Sciatic nerve (tissue), 2 donors: ENCODE results near the gene MAPK8IP1. TPM values are rescaled to one million over a fixed set of nuclear protein-coding genes. Genes with fewer than 3 reads are reported as not detected.

ENCODE experiments used
- ATAC-seq: fragments of 200-7000 bp; cut with Tn5 transposase; one replicate; pipeline ENCODE4 v1.9.1; 2020; ENCODE audit warnings: mild to moderate bottlenecking, moderate library complexity
- DNase-seq: peaks from one replicate; pipeline ENCODE4 v3.0.0-alpha.2; 2020; ENCODE audit warnings: low spot score
- intact Hi-C: fragments of 100-400 bp; cut with DNase I; formaldehyde crosslinking; loops from one replicate; pipeline ENCODE4 v1.14.2; 2022
- total RNA-seq: library from RNA; stranded (reverse); fragmentation: NEBNext Ultra II Directional; extraction: Animal tissue kit (Norgen Biotek cat#: 25700); gene quantifications from one replicate; pipeline ENCODE4 v1.2.1, GENCODE V29; 2021
- donor health status: DM: no; HTN: no; CAD: no.
- donor health status: DM: no; HTN: no; CAD: no.

Gene MAPK8IP1
- total RNA-seq, 1 donor from 2014 or later = 285 TPM

DNA sequence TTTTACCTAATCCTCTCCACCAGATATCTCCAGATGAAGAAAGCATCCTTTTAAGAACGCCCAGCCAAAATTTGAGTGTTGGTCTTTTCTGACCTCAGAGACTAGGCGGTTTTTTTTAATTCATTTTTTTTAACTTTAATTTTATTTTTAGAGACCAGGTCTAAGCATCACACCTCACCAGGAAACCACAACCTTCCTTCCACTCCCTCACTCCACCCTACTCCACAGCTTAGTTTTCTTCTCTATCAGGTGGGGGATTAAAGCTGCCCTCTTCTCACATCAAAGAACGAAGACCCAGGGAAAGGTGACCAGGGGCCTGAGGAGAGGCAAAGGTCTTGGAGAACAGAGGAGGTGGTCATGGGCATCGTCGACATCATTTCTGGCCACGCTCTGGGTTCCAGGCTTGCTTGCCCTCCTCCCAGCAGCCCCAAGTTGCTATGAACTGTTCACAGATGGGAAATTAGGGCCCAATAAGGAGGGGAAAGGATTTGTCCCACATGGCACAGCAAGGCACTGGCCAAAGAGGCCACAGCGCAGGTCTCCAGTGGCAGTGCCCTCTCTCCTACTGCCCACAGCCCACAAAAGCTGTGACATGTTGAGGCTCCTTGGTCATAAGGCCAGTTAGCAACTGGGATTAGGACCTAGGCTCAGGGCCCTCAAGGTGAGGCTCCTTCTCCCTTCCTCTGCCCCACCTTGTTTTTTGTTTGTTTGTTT lies 33.7 kb downstream of the MAPK8IP1 start:
- DNase-seq (no peak), ATAC-seq (no peak)
- intact Hi-C loops = no loop called here

DNA sequence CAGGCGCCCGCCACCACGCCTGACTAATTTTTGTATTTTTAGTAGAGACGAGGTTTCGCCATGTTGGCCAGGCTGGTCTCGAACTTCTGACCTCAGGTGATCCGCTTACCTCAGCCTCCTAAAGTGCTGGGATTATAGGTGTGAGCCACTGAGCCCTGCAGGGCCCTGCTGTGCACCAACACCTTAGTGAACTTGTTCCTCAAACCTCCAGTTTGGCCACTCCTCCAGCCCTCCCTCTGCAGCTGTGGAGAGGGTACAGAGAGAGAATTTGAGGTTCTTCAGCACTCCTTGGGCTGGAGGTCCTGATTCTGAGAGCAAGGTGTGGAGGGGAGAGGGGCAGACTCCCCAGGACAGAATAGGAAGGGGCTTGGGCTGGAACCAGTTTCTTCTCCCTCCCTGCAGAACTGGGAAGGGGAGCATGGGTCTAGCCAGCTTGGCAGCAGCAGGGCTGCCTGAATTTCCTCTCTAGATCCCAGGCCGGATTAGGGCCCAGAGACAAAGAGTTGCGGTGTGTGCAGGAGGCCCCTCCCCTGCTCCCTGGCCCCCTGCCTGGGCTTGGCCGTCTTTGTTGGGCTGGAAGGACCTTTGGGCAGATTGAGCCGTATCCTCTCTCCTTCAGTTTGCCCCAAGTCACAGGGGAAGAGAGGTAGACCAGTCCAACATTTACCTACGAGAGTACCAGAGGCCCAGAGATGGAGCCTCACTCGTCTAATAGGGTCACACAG lies 34.5 kb downstream of the MAPK8IP1 start:
- DNase-seq = no peak
- intact Hi-C loops = no loop called here
- ATAC-seq = no peak

DNA sequence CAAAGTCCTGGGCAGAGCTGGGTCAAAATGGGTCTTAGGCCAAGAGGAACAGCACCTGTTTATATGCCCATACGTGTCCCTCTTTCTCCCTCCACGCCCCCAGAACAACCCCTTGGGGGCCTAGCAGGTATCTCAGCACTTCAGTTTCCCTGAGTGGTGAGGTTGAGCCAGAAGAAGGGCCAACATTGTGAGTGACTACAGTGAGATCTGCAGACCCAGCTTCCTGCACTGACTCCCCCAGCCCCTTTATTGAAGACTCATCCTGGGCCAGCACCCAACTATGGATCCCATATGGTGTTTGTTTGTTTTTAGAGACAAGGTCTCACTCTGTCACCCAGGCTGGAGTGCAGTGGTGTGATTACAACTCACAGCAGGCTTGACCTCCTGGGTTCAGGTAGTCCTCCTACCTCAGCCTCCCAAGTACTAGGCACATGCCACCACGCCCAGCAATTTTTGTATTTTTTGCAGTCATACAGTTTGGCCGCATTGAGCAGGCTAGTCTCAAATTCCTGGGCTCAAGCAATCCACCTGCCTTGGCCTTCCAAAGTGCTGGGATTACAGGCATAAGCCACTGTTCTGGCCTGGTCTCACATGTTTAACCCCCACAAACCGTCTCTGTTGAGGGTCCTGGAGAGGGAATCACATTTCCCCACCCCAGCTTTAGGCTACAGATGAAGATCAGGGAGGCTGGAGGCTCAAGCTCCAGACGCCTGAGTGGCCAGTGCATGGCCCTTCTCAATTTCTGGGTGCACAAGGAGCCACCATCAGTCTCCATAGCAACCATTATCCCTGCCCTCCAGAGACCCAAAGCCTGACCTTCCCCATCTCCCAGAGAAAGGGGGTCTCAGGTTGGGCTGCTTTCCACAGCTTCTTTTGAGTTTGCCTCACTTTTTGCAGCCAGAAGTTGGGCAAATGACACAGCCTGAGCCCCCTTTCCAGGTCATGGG lies 35.4 kb downstream of the MAPK8IP1 start:
- intact Hi-C loops = no loop called here
- no peak for ATAC-seq
- DNase-seq = peak; percentile 38

DNA sequence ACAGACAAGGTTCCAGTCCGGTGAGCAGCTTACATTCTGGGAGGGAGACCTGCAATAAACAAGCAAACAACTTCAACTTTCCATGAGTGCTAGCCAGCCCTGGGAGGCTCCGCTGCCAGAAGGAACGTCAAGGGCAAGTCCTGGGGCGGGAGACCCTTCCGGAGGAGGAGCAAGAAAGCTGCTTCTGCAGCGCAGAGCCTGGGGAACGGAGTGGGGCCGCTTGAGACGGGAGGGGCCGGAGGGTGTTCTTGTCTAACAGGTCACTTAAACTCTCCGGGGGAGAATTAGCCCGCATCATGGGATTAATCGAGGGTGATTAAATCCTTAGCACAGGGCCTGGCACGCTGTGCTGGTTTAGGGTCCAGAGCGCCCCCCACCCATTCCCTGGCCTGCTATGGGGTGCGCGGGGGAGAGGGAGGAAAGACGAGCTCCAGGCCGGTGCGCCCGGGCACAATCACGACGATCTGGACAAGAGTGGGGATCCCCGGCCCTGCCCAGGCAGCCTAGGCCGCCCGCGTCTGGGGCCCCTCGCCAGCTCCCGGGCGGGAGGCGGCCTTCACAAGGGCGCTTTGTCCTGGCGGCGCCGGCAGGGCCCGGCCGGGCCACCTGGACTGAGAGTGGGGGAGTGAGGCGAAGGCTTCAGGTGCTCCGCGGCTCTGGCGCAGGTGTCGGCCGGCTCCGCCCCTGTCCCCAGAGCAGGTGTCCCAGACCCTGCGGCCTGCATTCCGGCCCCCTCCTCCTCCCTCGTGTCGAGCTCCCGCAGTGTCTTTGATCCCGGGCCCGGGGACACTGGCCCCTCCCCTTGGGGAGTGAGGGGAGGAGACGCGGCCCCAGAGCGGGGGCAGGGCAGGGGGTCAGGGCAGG lies 36.3 kb downstream of the MAPK8IP1 start:
- DNase-seq = peak; percentile 55
- intact Hi-C loops = no loop called here
- ATAC-seq = no peak

DNA sequence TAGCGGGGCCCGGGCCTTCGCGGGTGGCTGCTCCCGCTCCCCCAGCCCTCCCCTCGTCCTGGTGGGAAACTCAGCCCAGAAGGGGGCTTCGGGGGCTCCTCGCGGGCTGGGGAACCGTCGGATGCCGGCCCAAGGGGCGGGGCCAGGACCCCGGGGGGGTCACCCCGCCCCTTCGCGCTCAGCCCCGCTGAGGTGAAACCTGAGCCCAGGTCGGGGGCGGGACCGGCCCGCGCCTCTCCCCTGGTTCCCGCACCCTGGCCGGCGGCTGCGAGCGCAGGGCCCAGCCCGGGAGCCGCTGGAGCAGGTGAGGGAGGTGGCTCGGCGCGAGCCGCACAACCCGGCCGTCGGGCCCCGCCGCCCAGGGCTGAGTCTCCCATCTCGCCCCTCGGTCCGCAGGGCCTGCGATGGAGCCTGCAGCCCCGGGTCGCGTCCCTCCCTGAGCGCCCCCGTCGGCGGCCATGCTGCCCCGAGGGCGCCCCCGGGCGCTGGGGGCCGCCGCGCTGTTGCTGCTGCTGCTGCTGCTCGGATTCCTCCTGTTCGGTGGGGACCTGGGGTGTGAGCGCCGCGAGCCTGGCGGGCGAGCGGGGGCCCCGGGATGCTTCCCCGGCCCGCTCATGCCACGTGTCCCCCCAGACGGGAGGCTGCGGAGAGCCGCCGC lies 37.1 kb downstream of the MAPK8IP1 start, which contains the start of gene LARGE2:
Gene LARGE2 (plus strand): TSS at position 232 of the 658 bp plus-strand sequence. CDS start 227 bp downstream, at position 459.
- ATAC-seq (no peak), DNase-seq (peak; percentile 47)
- intact Hi-C loops = no loop called here

DNA sequence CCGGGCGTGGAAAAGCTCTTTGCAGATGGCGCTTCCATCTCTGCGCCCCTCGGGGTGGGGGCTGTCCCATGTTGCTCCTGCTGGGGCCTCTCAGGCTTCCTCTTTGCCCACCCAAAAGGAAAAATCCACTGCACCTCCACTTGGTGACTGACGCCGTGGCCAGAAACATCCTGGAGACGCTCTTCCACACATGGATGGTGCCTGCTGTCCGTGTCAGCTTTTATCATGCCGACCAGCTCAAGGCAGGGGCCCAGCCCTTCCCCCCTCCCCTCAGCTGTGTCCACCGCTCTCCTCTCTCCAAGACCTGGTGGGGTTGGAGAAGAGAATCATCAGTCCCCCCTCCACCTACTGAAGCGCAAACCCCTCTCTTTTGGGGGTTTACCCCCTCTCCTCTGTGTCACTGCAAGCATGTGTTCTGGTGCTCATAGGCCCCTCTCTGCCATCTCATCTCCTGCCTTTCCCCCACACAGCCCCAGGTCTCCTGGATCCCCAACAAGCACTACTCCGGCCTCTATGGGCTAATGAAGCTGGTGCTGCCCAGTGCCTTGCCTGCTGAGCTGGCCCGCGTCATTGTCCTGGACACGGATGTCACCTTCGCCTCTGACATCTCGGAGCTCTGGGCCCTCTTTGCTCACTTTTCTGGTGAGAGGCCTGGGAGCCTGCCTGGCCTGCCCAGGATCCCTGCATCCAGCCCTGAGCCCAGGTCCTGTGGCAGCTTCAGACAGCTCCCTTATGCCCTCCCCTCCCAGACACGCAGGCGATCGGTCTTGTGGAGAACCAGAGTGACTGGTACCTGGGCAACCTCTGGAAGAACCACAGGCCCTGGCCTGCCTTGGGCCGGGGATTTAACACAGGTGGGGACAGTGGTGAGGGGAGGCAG lies 38.8 kb downstream of the MAPK8IP1 start:
- DNase-seq = peak; percentile 54
- ATAC-seq = no peak
- intact Hi-C loops = no loop called here

DNA sequence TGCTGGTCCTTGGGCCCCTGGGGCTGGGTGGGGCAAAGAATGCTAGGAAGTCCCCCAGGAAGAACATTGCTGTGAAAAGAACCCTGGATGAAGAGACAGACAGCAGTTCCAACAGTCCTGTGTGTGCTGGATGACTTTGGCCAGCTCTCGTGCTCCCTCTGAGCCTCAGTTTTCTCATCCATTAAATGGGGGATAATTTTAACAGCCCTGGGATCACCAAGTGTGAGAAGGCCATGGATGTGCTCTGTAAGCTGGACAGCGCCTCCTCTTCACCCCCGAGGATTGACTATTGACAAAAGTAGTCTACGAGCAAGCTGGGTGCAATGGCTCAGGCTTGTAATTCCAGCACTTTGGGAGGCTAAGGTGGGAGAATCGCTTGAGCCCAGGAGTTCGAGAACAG lies 39.5 kb downstream of the MAPK8IP1 start:
- ATAC-seq (no peak), DNase-seq (peak; percentile 32)
- intact Hi-C loops = no loop called here

DNA sequence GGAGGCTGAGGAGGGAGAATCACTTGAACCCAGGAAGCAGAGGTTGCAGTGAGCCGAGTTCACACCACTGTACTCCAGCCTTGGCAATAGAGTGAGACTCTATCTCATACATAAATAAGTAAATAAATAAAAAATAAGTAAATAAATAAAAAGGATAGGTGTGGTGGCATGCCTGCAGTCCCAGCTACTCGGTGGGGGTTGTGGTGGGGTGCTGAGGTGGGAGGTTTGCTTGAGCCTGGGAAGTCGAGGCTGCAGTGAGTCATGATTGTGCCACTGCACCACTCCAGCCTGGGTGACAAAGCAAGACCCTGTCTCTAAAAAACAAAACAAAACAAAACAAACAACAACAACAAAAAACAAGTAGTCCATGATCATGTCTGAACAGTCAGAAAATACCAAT lies 40.1 kb downstream of the MAPK8IP1 start:
- intact Hi-C loops = no loop called here
- ATAC-seq (no peak), DNase-seq (no peak)

DNA sequence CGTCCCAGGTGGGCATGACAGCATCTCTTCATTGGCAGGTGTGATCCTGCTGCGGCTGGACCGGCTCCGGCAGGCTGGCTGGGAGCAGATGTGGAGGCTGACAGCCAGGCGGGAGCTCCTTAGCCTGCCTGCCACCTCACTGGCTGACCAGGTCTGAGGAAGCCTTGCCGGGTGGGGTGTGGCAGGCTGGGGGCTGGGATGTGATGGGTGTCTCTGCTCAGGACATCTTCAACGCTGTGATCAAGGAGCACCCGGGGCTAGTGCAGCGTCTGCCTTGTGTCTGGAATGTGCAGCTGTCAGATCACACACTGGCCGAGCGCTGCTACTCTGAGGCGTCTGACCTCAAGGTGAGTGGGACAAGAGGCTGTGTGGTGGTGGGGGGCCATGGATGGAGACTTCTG lies 40.5 kb downstream of the MAPK8IP1 start:
- DNase-seq (peak; percentile 56), ATAC-seq (no peak)
- intact Hi-C loops = no loop called here

DNA sequence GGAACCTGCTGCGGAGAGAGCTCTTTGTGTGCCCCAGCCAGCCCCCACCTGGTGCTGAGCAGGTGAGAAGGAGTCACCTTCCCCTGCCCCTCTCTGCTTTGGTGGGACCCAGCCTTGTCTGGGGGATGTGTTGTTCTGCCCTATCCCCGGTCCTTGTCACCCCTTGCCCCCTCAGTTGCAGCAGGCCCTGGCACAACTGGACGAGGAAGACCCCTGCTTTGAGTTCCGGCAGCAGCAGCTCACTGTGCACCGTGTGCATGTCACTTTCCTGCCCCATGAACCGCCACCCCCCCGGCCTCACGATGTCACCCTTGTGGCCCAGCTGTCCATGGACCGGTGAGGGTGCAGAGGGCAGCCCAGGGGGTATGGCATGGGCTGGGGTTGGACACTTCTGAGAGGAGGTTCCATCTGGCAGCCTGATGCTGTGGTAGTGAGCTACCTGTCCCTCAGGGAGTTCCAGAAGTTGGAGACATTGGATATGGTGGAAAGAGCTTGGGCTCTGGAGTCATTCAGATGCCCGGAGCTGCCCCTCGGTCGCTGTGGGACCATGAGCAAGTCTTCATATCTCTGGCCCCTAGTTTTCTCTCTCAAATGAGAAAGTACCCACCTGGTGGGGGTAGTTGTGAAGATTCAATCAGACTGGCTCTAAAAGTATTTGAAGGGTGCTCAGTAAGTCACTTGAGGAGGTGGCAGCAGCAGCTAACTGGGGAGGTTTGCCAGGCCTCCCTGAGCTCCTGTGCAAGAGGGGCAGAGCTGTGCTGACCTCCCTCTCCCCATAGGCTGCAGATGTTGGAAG lies 41.3 kb downstream of the MAPK8IP1 start:
- intact Hi-C loops = no loop called here
- ATAC-seq (no peak), DNase-seq (peak; percentile 54)

DNA sequence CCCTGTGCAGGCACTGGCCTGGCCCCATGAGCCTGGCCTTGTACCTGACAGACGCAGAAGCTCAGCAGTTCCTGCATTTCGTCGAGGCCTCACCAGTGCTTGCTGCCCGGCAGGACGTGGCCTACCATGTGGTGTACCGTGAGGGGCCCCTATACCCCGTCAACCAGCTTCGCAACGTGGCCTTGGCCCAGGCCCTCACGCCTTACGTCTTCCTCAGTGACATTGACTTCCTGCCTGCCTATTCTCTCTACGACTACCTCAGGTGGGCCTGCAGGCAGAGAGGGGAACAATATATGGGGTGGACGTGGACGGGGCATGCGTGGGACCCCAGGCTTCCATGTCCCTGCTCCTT lies 41.9 kb downstream of the MAPK8IP1 start:
- intact Hi-C loops = no loop called here
- DNase-seq (peak; percentile 32), ATAC-seq (no peak)

DNA sequence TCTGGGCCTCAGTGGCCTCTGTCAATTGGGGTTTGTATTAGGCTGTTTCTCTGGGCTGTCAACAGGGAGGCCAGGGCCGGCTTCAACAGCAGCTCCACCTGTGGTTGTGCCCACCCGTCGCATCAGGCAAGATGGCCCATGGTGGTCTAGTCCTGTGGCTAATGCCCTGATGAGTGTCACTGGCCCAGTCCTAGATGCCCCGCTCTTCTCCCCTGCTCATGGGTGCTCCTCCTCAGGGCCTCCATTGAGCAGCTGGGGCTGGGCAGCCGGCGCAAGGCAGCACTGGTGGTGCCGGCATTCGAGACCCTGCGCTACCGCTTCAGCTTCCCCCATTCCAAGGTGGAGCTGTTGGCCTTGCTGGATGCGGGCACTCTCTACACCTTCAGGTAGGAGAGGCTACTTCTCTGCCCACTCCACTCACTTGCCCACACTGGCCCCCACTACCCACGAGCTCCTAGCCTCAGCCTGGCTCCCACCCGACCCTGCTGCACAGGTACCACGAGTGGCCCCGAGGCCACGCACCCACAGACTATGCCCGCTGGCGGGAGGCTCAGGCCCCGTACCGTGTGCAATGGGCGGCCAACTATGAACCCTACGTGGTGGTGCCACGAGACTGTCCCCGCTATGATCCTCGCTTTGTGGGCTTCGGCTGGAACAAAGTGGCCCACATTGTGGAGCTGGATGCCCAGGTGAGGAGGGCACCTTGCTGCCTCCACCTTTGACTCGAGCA lies 42.4 kb downstream of the MAPK8IP1 start:
- peak; percentile 51 for DNase-seq
- intact Hi-C loops = no loop called here

DNA sequence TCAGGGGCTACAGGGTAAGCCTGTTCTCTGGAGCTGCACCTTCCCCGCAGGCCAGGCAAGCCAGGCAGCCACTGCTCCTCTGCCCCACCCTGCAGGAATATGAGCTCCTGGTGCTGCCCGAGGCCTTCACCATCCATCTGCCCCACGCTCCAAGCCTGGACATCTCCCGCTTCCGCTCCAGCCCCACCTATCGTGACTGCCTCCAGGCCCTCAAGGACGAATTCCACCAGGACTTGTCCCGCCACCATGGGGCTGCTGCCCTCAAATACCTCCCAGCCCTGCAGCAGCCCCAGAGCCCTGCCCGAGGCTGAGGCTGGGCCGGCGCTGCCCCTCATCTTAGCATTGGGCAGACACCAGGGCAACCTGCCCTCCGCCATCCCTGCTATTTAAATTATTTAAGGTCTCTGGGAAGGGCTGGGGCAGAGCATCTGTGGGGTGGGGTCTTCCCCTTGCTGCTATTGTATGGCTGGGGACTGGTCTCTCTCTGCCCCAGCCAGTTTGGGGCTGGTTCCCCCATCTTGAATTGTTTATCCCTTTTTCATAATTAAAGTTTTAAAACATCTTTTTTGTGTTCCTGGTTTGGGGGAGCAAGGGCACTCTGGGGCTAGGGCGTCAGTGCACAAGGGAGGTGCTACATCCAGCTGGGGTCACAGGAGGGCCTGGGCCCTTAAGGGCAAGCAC lies 43.2 kb downstream of the MAPK8IP1 start:
- ATAC-seq (no peak), DNase-seq (peak; percentile 48)
- intact Hi-C loops = no loop called here

More for the DNA sequence above, 42.4 kb downstream of the MAPK8IP1 start:
- no peak for ATAC-seq

DNA sequence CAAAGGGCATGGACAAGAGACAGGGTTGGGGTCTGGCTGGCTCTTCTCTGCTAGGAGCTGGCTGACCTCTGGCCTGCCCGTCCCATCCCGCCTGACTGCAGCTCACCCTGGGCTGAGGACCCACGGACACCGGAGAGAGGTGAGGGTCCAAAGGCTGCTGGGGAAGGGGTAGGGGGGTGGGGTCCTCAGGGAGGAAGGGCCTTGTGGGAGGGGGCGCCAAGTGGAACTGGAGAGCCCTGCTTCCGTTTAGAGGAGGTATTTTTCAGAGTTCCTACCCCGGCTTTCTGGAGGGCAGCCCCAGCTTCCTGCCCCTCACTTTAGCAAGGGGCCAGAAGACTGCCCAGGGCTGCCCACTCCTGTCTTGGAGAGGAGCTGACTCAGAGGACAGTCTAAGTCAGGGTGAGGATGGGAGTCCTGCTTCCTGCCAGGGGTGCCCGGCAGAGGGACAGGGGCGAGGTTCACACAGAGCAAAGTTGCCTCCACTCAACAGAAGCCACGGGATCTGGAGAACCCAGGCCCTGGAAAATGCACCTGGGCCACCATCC lies 44.1 kb downstream of the MAPK8IP1 start:
- intact Hi-C loops = no loop called here
- ATAC-seq = no peak
- no peak for DNase-seq
